ENCODE results near the gene ZNRF2.

ZNRF2 gene

DNA sequence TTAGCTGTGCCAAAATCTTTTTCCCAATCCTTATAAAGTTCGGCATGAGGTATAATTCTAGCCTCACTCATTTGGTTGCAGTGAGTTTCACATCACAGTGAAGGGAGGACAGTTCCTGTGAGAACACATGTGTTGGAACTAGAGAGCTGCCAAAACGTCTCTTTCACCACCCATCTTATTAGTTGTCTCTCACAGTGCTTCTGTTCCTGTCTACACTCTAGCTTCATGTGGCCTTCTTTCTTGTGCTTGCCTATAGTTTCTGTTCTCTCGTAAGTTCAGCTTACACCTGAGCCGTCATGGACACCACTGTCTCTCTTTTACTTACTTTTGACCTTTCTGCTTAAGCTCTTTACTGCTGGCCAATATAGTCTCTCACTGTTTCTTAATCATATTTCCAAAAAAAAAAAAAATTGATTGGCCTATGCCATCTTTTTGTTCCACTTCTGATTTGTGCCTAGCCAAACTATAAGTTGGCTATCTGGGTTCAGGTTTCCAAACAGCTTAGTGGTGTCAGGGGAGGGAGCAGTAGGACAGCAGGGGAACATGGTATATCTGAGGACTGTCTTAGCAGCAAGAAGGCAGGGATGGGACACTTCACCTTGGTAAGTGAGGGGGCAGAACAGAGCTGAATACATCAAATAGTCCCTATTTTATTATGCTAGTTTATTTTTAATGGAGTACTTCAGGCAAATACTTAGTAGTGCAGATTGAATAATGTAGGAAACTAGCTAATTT, 38.0 kb downstream of the ZNRF2 start:
- DNase-seq (ENCODE audit: low spot score) = no peak

- no peak for DNase-seq (ENCODE audit: low spot score)
Measured at GRCh38 chr7:30323006-30323355, 38.6 kb downstream of the ZNRF2 start.

DNA sequence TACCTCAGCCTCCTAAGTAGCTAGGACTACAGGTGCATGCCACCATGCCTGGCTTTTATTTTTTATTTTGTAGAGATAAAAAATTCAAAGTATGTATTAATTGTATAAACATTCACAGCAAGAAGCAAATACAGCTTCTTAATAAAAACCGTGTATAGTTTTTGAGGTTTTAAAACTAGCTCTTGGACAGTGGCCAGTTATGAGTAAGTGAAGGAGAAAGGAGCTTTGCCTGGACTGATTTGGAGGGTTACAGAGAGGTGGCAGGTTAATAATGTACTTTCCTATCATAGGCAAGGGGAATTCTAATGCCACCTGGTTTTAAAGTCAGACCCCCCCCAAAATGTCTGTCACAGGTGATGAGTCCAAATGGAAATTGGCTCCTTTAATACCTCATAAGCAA, 43.4 kb downstream of the ZNRF2 start:
- no peak for DNase-seq (ENCODE audit: low spot score)

DNA sequence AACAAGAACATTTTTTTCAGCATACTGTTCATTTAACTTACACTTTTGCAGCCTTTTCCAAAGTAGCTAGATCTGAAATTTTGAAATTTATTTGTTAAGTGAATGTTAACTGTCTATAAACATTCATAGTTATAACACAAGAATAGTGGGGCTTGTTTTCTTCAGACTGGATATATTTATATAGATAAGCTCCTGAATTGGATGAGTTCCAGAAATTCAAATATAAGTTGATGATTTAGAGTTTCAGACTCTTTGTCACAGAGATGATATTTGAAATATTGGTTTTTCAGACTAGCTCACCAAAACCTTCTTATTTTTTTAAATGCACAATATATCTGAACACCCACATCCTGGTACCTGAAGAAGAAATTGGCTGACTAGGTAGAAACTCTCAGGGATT, 44.0 kb downstream of the ZNRF2 start:
- no peak for DNase-seq (ENCODE audit: low spot score)

DNA sequence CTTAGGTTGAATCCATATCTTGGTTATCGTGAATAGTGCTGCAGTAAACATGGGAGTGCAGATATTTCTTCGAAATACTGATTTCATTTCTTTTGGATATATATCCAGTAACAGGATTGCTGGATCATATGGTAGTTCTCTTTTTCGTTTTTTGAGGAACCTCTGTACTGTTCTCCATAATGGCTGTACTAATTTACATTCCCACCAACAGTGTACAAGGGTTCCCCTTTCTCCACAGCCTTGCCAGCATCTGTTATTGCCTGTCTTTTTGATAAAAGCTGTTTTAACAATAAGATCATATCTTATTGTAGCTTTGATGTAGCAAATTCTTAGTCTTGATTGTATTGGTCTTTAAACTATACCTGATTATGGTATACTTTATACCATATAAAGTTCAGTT, 45.3 kb downstream of the ZNRF2 start:
- DNase-seq (ENCODE audit: low spot score) = no peak

- DNase-seq (ENCODE audit: low spot score) = no peak
Measured at GRCh38 chr7:30330134-30331111, 46.0 kb downstream of the ZNRF2 start.

DNA sequence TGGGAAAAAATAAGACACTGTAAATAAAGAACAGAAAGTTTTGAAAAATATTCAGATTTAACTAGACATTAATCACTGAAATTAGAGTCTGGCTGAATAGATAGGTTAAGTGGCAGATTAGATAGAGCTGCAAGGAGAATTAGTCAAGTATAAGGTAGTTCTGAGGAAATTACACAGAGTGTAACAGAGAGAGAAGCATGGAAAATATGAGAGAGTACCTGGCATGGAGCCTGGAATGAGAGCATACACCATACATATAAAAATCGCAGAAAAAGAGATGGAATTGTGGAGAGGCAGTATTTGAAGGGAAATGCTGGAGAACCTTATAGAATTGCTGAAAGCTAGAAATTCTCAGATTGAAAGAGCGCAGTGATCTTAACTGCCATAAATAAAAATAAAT, 46.9 kb downstream of the ZNRF2 start:
- no peak for DNase-seq (ENCODE audit: low spot score)

GRCh38 chr7:30332549-30332948, 48.2 kb downstream of the ZNRF2 start:
- DNase-seq (ENCODE audit: low spot score) = no peak

- no peak for DNase-seq (ENCODE audit: low spot score)
Measured at GRCh38 chr7:30335763-30336487, 51.5 kb downstream of the ZNRF2 start.

- DNase-seq (ENCODE audit: low spot score) = no peak
Measured at GRCh38 chr7:30344513-30344912, 60.1 kb downstream of the ZNRF2 start.

DNA sequence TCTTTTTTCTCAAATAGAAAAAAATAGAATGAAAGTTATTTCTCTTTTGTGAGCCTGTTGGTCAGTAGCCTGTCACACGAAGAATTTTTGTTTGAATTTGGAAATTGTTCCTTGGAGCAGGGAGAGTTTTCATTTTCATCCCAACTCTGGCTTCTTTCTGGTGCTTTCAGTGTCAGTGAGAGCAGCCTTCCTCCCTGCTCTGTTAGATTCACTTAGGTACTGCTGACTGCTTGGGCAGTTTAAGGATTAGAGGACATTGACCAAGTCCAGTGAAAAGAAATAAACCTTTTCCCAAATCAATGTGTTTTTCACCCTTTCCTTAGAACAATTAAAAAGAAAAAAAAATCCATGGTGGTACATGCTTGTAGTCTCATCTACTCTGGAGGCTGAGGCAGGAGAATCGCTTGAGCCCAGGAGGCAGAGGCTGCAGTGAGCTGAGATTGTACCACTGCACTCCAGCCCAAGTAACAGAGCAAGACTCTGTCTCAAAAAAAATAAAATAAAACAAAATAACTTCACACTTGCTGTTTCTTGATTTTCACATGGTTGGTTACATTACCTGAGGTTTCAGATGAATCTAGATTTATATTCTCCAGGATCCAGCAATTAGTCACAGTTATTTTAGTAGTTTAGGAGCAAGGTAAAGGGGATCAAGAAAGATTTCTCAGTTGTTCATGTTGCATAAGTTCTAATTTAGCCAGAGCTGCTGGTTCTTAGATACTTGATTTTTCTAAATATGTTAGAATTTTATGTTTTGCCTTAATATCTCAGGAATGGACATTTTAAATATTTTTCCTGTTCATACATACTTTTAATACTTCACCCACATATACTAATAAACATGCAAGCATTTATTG, 63.1 kb downstream of the ZNRF2 start:
- DNase-seq (ENCODE audit: low spot score) = no peak

DNA sequence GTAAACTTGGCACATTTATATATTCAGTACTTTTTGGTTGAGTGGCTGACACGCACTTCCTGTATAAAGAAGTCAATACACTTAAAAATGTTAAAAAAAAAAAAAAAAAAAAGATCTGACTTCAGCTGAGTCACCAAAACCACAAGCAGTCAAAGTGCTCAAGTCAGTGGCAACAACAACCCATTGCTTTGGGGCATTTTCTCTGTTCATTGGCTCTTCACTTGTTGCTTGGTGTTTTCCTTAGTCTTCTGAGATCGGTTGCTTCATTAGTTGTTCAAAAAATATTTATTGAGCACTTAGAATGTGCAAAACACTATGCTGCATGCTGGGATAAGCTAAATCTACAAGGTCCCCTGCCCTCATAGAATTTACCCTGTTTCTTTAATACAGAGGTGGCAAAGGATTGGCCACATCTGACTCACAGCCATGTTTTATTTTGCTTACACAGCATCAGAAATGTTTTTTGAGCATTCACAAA, 63.7 kb downstream of the ZNRF2 start:
- no peak for DNase-seq (ENCODE audit: low spot score)

- DNase-seq (ENCODE audit: low spot score) = no peak
Measured at GRCh38 chr7:30349170-30349569, 64.8 kb downstream of the ZNRF2 start.

GRCh38 chr7:30349816-30350215, 65.4 kb downstream of the ZNRF2 start:
- no peak for DNase-seq (ENCODE audit: low spot score)

DNA sequence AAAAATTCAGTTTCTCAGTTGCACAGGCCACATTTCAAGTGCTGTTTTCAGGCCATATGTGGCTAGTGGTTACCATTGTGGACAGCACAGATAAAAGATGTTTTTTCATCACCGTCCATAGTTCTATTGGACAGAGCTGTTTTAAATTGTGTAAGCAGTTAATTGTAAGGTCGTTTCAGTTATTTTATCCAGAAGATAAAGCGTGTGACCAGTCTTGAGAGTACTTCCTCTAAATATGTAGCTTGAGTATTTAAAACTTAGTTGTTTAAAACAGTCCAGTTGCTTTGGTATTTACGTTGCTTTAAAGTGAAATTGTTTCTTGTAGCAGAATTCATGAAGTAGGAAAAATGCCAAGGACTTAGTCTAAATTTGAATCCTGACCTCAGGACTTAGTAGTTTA, 66.9 kb downstream of the ZNRF2 start:
- no peak for DNase-seq (ENCODE audit: low spot score)

- no peak for DNase-seq (ENCODE audit: low spot score)
Measured at GRCh38 chr7:30351724-30352123, 67.3 kb downstream of the ZNRF2 start.

DNA sequence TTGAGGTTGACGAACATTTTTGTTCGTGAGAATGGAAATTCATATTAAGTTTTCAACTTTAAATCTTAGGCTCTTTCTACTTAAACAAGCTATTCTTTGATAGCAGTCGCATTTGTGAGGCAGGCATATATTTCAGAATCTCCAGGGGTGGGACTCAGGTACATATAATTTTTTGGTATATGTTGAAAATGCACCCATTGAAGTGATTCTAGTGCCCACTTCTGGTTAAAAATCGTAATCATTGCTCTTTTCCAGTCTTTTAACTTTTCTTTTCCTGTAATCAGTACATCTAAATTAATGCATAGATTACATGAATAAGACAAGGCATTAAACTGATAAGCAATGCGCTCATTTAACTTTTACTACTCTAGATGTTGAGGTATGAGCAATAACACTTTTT, 67.8 kb downstream of the ZNRF2 start:
- DNase-seq (ENCODE audit: low spot score) = no peak

DNA sequence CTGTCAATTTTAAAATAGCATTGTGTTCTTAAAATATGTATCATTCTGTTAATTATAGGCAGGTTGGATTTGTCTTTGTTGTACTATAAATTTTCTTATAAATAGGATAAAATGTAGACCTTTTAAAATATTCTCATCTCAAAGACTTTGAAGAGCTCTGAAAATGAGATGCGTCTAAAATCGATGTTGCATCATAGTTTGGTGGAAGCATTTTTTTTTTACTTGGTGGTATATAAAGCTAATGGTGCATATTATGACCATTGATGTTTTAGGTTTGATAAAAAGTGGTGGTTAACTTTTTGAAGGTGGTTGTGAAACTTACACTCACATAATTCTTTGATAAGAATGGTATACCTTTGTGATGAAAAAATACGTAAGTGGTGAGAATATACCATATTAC, 69.1 kb downstream of the ZNRF2 start:
- DNase-seq (ENCODE audit: low spot score) = no peak

GRCh38 chr7:30353932-30354607, 69.7 kb downstream of the ZNRF2 start:
- no peak for DNase-seq (ENCODE audit: low spot score)

DNA sequence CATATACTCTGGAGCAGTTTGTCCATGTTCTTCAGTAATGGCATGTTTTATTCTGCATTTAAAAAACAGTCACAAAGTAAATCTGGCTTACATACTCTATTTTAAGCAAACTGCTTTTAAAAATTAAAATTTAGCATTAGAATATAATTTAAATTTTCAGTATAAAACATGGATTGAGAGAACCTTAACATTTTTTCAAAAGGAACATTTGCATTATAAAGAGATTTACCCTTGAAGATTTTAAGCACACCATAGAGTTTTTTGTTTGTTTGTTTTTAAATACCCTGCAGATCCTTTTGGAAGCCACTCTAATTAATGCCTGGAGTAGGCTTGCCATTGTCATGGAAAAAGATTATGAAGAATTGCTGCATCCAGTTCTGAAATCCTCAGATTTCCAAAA, 70.4 kb downstream of the ZNRF2 start:
- no peak for DNase-seq (ENCODE audit: low spot score)

DNA sequence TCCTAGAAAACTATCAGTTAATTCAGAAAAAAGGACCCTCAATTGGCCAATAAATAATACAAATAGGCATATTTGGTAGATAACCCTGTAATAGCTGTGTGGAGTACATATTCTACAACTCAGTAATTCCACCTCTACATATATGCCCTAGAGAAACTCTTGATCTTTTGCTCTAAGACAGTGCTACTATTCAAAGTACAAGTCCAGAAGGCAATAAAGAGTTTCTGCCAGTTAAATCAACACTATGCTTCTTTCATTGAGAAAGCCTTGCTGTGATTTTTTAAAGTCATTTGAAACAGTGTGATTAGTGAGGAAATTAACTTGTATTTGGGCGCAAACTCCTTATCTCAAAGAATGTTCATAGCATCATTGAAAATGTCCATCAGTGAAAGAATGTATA, 75.6 kb downstream of the ZNRF2 start:
- no peak for DNase-seq (ENCODE audit: low spot score)
